GM04503 (cell line): ENCODE data around the gene ADAMTS2.

Experiments used
- DNase-seq: peaks from one replicate; pipeline ENCODE4 v3.0.0-alpha.2; 2012; ENCODE audit warnings: low read depth

ADAMTS2 gene

GRCh38 chr5:179343719-179344430 lies 1.4 kb downstream of the ADAMTS2 start:
- DNase-seq, result no peak

DNA sequence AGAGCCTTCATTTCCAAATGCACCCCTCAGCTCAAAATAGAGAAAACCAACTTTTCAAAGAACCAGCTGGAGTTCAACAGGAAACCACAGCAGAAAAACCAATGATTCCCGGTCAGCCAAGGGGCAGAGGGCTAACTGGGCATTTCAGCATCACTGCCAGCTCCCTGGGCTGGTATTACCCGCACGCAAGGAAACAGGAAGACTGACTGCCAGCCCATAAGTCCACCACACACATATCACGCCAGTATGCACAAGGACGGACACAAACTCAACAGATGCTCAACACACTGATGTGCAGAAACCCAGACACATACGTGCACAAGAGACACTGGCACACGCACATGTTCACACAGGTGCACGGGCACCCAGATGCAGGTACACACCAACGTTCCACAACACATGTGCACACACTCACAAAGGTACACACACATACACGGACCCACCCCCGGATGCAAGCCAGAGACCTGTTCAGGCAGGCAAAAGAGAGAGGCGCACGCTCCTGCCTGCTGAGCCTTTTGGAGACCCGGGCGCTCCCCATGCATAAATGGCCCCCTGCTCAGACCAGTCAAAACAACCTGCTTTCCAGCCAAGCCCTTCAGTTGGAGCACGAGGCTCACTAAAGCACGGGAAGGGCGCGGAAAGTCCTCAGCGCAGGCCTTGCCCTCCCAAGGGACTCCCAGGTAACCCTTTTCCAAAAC lies 2.1 kb downstream of the ADAMTS2 start:
- no peak for DNase-seq

- no peak for DNase-seq
Observed at GRCh38 chr5:179342577-179342976, 2.7 kb downstream of the ADAMTS2 start.

- no peak for DNase-seq
Observed at GRCh38 chr5:179340465-179340864, 4.8 kb downstream of the ADAMTS2 start.

- DNase-seq, result no peak
Observed at GRCh38 chr5:179339996-179340395, 5.3 kb downstream of the ADAMTS2 start.

- DNase-seq, result no peak
Observed at GRCh38 chr5:179339081-179339480, 6.2 kb downstream of the ADAMTS2 start.

GRCh38 chr5:179337796-179338676 lies 7.2 kb downstream of the ADAMTS2 start:
- DNase-seq, result no peak

DNA sequence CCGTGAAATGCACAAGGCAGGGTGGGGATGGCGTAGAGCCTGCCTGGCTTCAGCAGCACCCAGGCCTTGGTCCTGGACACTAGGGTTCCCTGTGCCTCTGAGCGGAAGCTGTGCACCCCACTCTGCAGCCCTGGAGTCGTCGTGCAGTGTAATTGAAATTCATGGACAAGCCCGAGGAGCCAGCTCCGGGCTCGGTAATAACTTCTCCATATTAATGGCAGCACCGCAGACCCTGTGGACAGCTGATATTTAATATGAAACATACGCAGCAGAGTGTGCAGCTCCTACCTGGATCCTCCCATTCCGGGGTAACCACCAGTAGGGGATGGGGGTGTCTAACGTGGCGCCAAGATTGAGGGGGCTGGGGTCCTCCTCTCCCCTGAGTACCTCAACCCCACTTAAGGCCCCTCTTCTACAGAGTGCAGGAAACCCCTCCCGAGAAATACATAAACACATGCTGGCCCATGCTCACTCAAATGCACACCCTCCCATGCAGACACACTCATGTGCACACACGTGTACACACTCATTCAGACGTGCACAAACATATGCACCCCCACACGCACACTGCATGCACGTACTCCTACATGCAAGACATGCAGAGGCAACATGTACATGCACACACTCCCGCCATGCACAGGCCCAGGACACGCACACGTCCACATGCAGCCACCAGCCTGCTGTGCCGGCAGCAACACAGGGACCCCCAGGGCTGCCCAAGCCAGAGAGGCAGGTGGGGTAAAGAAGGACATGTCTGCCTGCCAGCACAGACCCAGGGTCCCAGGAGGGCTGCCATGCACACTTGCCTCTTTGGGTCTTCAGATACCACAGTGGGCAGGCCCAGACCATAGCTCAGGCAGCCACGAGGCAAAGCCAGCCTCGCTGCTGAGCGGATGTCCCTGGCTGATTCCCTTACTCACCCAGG lies 8.1 kb downstream of the ADAMTS2 start:
- no peak for DNase-seq

DNA sequence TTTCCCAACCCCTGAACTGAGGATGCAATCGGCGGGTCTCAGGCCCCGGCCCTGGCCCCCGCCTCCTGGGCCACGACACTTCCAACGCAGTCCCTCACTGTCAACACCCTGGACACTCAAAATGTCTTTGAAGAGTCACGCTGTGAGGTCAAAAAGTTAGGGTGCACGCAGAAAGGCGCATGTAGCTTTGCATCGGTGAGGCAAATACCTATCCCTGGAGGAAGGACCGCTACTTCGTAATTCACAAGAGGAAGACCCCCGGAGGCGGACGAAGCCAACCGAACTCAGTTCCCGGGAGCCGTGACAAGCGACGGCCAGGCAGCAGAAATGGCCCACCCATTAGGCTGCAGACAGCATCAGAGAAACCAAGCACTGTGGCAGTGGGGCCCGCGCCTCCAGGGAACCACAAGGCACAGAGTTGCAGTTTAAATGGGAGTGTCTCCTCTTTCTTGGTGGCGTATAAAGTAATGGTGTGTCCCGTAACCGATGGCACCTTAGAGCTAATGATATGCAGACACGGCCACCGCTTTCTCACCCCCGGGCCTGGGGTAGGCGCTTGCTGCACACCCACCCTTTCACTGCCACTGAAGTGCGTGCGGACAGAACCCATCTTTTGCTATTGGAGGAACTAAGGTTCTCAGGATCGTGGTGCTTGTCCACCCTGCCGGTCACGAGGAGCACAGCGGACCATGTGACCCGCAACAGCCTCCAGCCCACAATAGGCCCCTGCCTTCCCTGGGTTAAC lies 9.0 kb downstream of the ADAMTS2 start:
- DNase-seq, result no peak

DNA sequence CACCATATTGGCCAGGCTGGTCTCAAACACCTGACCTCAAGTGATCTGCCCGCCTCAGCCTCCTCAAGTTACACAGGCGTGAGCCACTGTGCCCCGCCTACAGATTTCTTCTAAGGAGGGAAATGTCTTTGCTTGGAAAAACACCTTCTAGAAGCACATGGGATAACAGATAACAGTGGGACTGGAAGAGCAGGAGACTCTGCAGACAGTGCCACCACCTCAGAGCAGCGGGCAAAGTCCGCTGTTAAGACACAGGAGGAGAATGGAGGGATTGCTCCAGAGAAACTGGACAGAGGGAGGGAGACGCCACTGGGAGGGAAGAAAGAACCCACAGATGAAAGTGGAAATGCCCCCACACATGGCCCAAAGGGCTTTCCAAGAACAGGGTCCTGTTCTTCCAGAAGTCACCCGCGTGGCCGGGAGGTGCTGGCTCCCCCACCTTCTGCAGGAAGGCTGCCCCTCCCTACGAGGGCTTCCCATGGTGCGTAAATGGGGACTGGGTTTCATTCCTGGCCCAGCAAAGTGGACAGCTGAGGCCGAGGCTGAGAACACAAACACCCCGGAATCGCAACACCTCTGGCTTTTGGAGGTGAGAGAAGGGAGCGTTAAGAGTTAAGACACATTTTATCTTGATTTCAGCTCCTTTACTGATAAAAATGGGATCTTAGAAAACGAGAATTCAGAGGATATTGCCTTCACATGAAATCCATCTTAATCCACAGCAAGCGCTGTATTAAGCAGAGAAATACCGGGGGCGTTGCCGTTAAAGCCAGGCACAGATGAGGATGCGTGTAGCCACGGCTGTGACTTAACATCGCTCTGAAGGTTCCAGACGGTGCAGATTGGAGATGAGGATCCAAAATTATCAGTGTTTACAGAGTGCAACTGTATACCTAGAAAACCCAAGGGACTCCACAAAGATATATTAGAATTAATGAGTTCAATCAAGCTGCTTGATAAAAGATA lies 11.2 kb downstream of the ADAMTS2 start:
- no peak for DNase-seq

GRCh38 chr5:179332741-179333290 lies 12.4 kb downstream of the ADAMTS2 start:
- DNase-seq, result no peak

DNA sequence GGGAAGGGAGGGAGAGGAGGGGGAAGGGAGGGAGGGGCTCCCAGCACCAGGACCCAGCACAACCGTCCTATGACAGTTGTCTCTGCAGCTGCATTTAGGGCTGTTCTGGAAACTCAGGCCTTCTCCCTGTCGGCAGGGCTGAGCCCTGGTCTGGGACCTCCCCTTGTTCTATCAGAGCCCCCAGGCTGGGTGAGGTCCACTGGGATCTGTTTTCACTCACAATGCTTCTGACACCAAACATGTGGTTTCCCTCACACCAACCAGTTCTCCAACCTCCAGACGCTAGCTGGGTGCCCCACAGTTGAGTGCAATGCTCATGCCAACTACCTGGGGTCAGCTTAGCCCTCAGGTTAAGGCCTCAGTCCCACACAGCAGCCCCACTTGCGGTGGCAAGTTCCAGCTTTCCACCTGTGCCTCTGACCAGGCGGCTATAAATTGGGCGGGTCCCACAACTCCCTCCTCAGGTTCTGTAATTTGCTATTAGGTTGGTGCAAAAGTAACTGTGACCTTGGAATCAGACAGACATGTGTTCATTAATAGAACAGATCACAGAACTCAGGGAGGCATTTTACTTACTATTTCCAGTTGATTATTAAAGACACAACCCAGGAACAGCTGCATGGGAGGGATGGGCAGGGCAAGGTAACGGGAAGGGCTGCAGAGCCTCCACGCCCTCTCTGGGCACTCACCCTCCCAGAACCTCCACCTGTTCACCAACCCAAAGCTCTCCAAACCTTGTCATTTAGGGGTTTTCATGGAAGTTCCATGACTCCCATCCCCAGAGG lies 13.5 kb downstream of the ADAMTS2 start:
- DNase-seq, result no peak

GRCh38 chr5:179330186-179330900 lies 14.9 kb downstream of the ADAMTS2 start:
- no peak for DNase-seq

DNA sequence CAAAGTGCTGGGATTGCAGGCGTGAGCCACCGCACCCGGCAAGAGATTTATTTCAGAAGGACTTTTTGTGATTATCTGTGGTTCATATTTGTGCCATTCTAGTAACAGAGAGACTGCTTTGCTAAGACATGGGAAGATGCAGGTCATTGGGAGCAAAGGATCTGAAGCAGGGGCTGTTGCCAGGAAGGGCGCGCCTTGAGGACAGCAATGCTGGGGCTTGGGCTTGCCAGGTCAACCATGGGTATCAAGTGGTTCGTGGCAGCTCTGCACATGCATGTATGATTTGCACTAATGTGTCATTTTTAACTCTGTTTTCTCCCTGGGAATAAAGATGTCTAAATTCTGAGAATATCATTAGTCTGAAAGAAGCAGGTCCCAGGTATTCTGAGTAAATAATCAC lies 17.0 kb downstream of the ADAMTS2 start:
- no peak for DNase-seq

- no peak for DNase-seq
Observed at GRCh38 chr5:179327021-179327735, 18.1 kb downstream of the ADAMTS2 start.

GRCh38 chr5:179326122-179326927 lies 18.9 kb downstream of the ADAMTS2 start:
- DNase-seq, result peak; percentile 54
